Activated naive CD8-positive, alpha-beta T cell treated with anti-CD3 and anti-CD28 coated beads, Interleukin-2, amount 10 ng/mL, durations not matched to agents 7 days and 5 days (primary cell): ENCODE data around the gene LARGE1. TPM values are rescaled to one million over a fixed set of nuclear protein-coding genes. Genes with fewer than 3 reads are reported as not detected.

Experiments
- ATAC-seq: fragments of 150-1000 bp; cut with Tn5 transposase; one replicate; pipeline ENCODE4 v1.10.0; 2021; ENCODE audit warnings: low read depth, moderate library complexity
- POLR2A ChIA-PET: fragments of 350-600 bp; sonication (Branson Sonifier 250); formaldehyde crosslinking; loops from one replicate; lab custom pipeline; 2021; ENCODE audit warnings: antibody characterized with exemption; lab: Charles Lee
- DNase-seq: peaks from one replicate; pipeline ENCODE4 v3.0.0; 2021
- H3K27ac Mint-ChIP-seq: one replicate; pipeline ENCODE4 v1.8.0; 2022; ENCODE audit warnings: mild to moderate bottlenecking, mixed read lengths
- H3K27me3 Mint-ChIP-seq: one replicate; pipeline ENCODE4 v1.8.0; 2022; ENCODE audit warnings: mild to moderate bottlenecking, moderate library complexity, mixed read lengths
- H3K36me3 Mint-ChIP-seq: one replicate; pipeline ENCODE4 v1.8.0; 2021; ENCODE audit warnings: mild to moderate bottlenecking, mixed read lengths
- H3K4me1 Mint-ChIP-seq: one replicate; pipeline ENCODE4 v1.8.0; 2021; ENCODE audit warnings: mixed read lengths
- H3K4me3 Mint-ChIP-seq: one replicate; pipeline ENCODE4 v1.8.0; 2022; ENCODE audit warnings: mild to moderate bottlenecking, moderate library complexity, mixed read lengths
- H3K9me3 Mint-ChIP-seq: one replicate; pipeline ENCODE4 v1.8.0; 2021; ENCODE audit warnings: mixed read lengths
- total RNA-seq, 2 experiments: library from RNA; stranded (reverse); gene quantifications; one replicate each; pipeline ENCODE4 v1.2.3, GENCODE V29; 2021

The LARGE1 gene
- total RNA-seq, 2 experiments from 2014 or later: 0.68 to 0.75 TPM

- H3K4me3 Mint-ChIP-seq: no peak overlapping the region
- POLR2A ChIA-PET: no interaction called here
- DNase-seq: no peak
- no peak for ATAC-seq
- H3K27me3 Mint-ChIP-seq: no peaks in the 10 kb centered on the region
- no peaks in the 10 kb centered on the region for H3K9me3 Mint-ChIP-seq
- H3K4me1 Mint-ChIP-seq: no peaks in the 10 kb centered on the region
- no peak overlapping the region for H3K27ac Mint-ChIP-seq
- no peaks in the 10 kb centered on the region for H3K36me3 Mint-ChIP-seq
These were observed 87.6 kb downstream of the LARGE1 start for GRCh38 chr22:33832558-33833151.

DNA sequence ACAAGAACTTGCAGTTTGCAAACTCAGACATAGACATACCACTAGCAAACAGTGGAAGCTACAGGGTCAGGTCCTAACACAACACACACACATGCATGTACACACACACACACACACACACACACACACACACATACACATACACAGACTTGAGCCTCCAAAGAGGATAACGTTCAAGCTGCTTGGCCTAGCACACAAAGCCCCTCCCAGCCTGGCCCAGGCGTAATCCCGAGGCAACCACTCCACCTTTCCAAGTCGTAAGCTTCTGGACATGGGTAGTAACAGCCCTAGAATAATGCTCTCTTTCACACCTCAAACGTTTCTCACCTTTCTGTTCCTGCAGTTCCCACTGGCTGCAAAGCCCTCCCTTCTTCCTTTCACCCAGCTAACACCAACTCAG, 88.6 kb downstream of the LARGE1 start:
- ATAC-seq: no peak
- H3K27me3 Mint-ChIP-seq: no peaks in the 10 kb centered on the region
- H3K27ac Mint-ChIP-seq: no peak overlapping the region
- no peak for DNase-seq
- H3K4me1 Mint-ChIP-seq: no peaks in the 10 kb centered on the region
- H3K4me3 Mint-ChIP-seq: no peak overlapping the region
- POLR2A ChIA-PET: no interaction called here
- no peaks in the 10 kb centered on the region for H3K36me3 Mint-ChIP-seq
- no peaks in the 10 kb centered on the region for H3K9me3 Mint-ChIP-seq

- Mint-ChIP-seq H3K4me1 (no peaks in the 10 kb centered on the region), H3K4me3 (no peak overlapping the region), H3K9me3 (no peaks in the 10 kb centered on the region), H3K27me3 (no peaks in the 10 kb centered on the region), H3K27ac (no peak overlapping the region), H3K36me3 (no peaks in the 10 kb centered on the region)
- DNase-seq (no peak), ATAC-seq (no peak)
- POLR2A ChIA-PET: no interaction called here
These were observed 89.1 kb downstream of the LARGE1 start for GRCh38 chr22:33831207-33831606.

DNA sequence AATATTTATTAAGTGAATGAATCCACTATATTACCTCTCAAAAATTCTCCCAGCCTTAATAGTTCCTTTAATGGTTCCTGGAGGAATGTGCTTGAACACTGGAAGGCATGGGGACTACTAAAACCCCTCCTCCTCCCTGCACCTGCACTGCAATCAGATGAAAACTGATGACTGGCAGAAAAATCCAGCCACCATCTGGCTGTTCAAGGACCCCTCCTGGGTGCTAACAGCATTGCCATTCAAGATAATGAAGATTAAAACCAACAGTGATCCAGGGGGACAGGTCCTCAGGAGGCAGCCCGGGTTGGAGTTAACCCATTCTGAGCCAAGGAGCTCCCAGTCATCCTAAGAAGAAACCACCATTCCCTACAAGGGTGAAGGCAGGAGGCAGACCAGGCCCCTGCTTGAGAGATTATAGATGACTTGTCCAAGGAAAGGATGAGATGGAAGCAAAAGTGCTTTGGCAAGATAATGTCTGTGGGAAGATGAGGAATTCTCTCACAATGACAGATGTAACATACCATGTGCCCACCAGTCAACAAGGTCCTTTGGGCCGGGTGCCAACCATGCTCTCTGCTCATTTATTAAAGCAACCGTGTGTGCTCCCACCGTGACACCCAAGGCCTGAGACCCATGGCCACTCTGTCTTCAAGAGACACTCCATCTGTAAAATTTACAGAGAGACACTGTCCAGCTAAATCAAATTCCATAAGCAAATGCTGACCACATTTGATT, 90.6 kb downstream of the LARGE1 start:
- H3K4me3 Mint-ChIP-seq: no peak overlapping the region
- H3K27ac Mint-ChIP-seq: no peak overlapping the region
- H3K27me3 Mint-ChIP-seq: no peaks in the 10 kb centered on the region

DNA sequence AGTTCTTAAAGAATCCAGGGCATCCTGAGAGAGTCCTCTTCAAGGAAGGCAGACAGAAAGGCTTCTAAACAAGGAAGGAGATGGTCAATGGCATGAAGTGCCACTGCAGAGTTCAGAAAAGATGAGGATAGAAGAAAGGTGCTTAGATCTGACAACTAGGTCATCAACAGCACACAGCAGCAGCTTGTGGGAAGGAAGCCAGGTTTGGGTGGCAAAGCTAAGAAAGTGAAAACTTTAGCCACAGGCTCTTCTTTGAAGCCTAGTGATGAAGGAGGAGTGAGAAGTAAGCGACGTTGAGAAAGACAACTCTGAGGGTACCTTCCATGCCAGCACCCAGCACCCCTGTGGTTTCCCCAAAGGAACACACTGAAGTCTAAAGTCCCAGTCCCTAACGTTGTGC, 92.0 kb downstream of the LARGE1 start:
- Mint-ChIP-seq H3K9me3 (no peaks in the 10 kb centered on the region), H3K4me1 (no peaks in the 10 kb centered on the region), H3K4me3 (no peak overlapping the region), H3K36me3 (no peaks in the 10 kb centered on the region), H3K27ac (no peak overlapping the region), H3K27me3 (no peaks in the 10 kb centered on the region)
- DNase-seq (no peak), ATAC-seq (no peak)
- POLR2A ChIA-PET: interaction anchor here (0.6 kb wide), 1 partner anchor 8 kb away, joined by 3 read pairs; no protein-coding TSS in a partner anchor

More for the DNA sequence above, 90.6 kb downstream of the LARGE1 start:
- Mint-ChIP-seq H3K9me3 (no peaks in the 10 kb centered on the region), H3K4me1 (no peaks in the 10 kb centered on the region), H3K36me3 (no peaks in the 10 kb centered on the region)
- POLR2A ChIA-PET: no interaction called here
- ATAC-seq (no peak), DNase-seq (no peak)

GRCh38 chr22:33825761-33826160, 94.5 kb downstream of the LARGE1 start:
- no peak overlapping the region for H3K27ac Mint-ChIP-seq
- ATAC-seq: no peak
- peaks cover 8% of the 10 kb centered on the region for H3K9me3 Mint-ChIP-seq
- H3K4me1 Mint-ChIP-seq: no peaks in the 10 kb centered on the region
- no peak overlapping the region for H3K4me3 Mint-ChIP-seq
- H3K27me3 Mint-ChIP-seq: no peaks in the 10 kb centered on the region
- POLR2A ChIA-PET: no interaction called here
- no peaks in the 10 kb centered on the region for H3K36me3 Mint-ChIP-seq
- DNase-seq: no peak

GRCh38 chr22:33823552-33823951, 96.7 kb downstream of the LARGE1 start:
- DNase-seq: no peak
- H3K4me3 Mint-ChIP-seq: no peak overlapping the region
- POLR2A ChIA-PET: no interaction called here
- no peak for ATAC-seq
- no peaks in the 10 kb centered on the region for H3K36me3 Mint-ChIP-seq
- H3K27me3 Mint-ChIP-seq: no peaks in the 10 kb centered on the region
- H3K9me3 Mint-ChIP-seq: peaks cover 10% of the 10 kb centered on the region
- H3K27ac Mint-ChIP-seq: no peak overlapping the region
- no peaks in the 10 kb centered on the region for H3K4me1 Mint-ChIP-seq

DNA sequence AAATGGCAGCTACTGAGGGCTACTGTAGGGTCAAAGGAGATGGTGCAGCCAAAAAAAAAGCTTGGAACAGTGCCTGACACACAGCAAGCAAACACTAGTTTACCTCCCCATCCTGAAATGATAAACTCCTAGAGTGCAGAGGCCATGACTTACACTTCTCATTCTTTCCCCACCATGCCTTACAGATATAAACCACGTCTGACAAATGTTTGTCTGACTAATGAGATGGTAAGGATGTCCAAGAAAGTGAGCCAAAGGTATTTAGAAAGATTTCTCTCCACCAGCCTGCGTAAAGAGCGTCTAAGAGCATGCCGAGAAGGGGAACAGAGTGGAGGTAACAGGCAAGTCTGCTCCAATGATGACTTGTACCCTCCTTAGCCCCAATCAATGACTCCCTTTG, 99.0 kb downstream of the LARGE1 start:
- no peak overlapping the region for H3K4me3 Mint-ChIP-seq
- H3K4me1 Mint-ChIP-seq: no peaks in the 10 kb centered on the region
- no peaks in the 10 kb centered on the region for H3K27me3 Mint-ChIP-seq
- DNase-seq (no peak), ATAC-seq (no peak)
- H3K36me3 Mint-ChIP-seq: no peaks in the 10 kb centered on the region
- peaks cover 12% of the 10 kb centered on the region for H3K9me3 Mint-ChIP-seq
- no peak overlapping the region for H3K27ac Mint-ChIP-seq
- POLR2A ChIA-PET: no interaction called here

DNA sequence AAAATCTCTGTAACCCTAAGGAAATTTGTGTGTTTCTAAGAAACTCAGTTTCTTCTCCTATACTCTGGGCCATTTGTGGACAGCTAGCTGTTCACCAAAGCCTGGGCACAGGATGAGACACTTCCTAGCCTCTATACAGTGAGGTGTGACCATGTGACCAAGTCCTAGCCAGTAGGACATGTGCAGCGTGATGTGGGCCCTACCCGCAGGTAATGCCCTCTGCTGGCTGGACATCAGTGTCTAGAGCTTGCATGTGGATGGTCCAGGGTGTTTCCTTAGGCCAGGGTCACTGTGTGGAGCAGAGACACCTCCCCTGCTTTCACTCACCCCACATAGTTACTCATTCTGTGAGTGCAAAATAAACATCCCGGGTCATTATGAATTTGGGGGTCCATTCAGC, 100.5 kb downstream of the LARGE1 start:
- H3K9me3 Mint-ChIP-seq: peaks cover 17% of the 10 kb centered on the region
- DNase-seq: no peak
- H3K27ac Mint-ChIP-seq: no peak overlapping the region
- no peaks in the 10 kb centered on the region for H3K36me3 Mint-ChIP-seq
- ATAC-seq: no peak
- POLR2A ChIA-PET: no interaction called here
- no peaks in the 10 kb centered on the region for H3K27me3 Mint-ChIP-seq
- H3K4me1 Mint-ChIP-seq: no peaks in the 10 kb centered on the region
- no peak overlapping the region for H3K4me3 Mint-ChIP-seq

DNA sequence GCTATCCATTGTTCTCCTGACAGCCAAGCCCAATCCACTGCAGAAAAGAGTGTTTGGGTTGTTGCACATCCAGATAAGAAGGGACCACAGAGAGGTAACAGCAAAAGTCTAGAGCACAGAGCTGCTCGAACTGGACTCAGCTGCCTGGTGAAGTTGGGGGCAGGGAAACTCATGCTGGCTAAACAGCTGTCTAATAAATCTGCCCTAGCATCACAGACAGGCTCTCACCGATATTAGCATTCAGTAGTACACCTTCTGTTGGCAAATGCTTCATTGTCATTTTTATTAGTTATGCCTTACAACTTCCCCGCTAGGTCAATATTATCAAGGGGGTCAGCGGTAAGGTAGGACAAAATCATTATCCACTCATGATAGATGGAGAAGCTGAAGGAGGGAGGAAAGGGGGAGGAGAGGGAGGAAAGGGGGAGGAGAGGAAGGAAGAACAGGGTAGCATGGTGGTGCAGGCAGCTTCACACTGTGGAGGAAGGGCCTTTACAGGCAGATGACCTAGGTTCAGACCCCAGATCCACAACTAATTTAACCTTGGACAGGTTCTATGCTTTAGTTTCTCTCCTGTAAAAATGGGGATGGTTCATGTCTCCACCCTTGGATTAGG, 102.7 kb downstream of the LARGE1 start:
- Mint-ChIP-seq H3K36me3 (no peaks in the 10 kb centered on the region), H3K27ac (no peak overlapping the region), H3K4me3 (no peak overlapping the region), H3K9me3 (peaks cover 17% of the 10 kb centered on the region), H3K27me3 (no peaks in the 10 kb centered on the region), H3K4me1 (no peaks in the 10 kb centered on the region)
- POLR2A ChIA-PET: no interaction called here
- no peak for DNase-seq
- no peak for ATAC-seq

- Mint-ChIP-seq H3K27me3 (no peaks in the 10 kb centered on the region), H3K4me3 (no peak overlapping the region), H3K27ac (no peak overlapping the region), H3K36me3 (no peaks in the 10 kb centered on the region), H3K4me1 (no peaks in the 10 kb centered on the region), H3K9me3 (peaks cover 13% of the 10 kb centered on the region)
- ATAC-seq (no peak), DNase-seq (no peak)
- POLR2A ChIA-PET: no interaction called here
These were observed 107.8 kb downstream of the LARGE1 start for GRCh38 chr22:33812360-33812977.

DNA sequence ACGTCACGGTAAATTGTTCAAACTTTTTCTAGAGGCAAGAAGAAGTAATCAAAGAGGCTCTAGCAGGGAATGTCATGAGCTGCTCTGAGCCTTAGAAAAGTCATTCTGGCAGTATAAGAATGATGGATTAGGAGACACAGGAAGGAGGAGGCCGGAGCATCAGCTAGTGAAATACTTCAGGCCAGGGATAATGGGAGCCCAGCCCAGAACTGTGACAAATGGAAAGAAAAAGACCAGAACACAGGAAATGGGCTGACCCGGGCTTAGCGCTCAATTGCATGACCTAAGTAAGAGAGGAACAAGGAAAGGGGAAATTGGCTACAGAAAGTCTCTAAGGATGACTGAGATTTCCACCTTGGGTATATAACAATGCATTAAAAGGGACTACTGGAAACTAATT, 108.6 kb downstream of the LARGE1 start:
- no peak for ATAC-seq
- Mint-ChIP-seq H3K27ac (no peak overlapping the region), H3K36me3 (no peaks in the 10 kb centered on the region), H3K4me3 (no peak overlapping the region), H3K9me3 (peaks cover 12% of the 10 kb centered on the region), H3K4me1 (no peaks in the 10 kb centered on the region), H3K27me3 (no peaks in the 10 kb centered on the region)
- DNase-seq: no peak
- POLR2A ChIA-PET: no interaction called here

- no peaks in the 10 kb centered on the region for H3K27me3 Mint-ChIP-seq
- no peak overlapping the region for H3K27ac Mint-ChIP-seq
These were observed 109.1 kb downstream of the LARGE1 start for GRCh38 chr22:33811208-33811607.

DNA sequence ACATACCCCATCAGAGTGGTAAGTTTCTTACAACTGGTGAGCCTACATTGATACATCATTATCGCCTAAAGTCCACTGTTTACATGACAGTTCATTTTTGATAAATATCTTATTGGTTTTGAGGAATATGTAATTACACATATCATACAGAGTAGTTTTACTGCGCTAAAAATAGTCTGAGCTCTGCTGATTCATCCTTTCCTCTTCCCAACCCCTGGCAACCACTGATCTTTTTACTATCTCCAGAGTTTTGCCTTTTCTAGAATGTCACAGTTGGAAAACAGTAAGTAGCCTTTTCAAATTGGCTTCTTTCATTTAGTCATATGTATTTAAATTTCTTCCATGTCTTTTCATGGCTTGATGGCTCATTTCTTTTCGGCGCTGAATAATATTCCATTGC, 112.8 kb downstream of the LARGE1 start:
- Mint-ChIP-seq H3K27me3 (no peaks in the 10 kb centered on the region), H3K9me3 (peaks cover 13% of the 10 kb centered on the region), H3K27ac (no peak overlapping the region), H3K4me3 (no peak overlapping the region), H3K4me1 (no peaks in the 10 kb centered on the region), H3K36me3 (no peaks in the 10 kb centered on the region)
- no peak for ATAC-seq
- POLR2A ChIA-PET: no interaction called here
- no peak for DNase-seq

More at GRCh38 chr22:33811208-33811607, 109.1 kb downstream of the LARGE1 start:
- H3K36me3 Mint-ChIP-seq: no peaks in the 10 kb centered on the region
- no peaks in the 10 kb centered on the region for H3K4me1 Mint-ChIP-seq
- POLR2A ChIA-PET: no interaction called here
- H3K4me3 Mint-ChIP-seq: no peak overlapping the region
- no peak for DNase-seq
- peaks cover 11% of the 10 kb centered on the region for H3K9me3 Mint-ChIP-seq
- no peak for ATAC-seq
